HTERT RPE-1 (cell line): ENCODE data around the gene SPEG.

ENCODE experiments used
- in situ Hi-C: fragments of 300-500 bp; cut with MboI; formaldehyde crosslinking; loops from 4 replicates; pipeline ENCODE4 v1.14.3; 2020; ENCODE audit warnings: low sequenced_read_pairs

SPEG gene

GRCh38 chr2:219538956-219539788 is 104.5 kb downstream of the SPEG start:
- in situ Hi-C loops = no loop called here

- in situ Hi-C loops = no loop called here
These were observed 105.5 kb downstream of the SPEG start for GRCh38 chr2:219539926-219540678.

DNA sequence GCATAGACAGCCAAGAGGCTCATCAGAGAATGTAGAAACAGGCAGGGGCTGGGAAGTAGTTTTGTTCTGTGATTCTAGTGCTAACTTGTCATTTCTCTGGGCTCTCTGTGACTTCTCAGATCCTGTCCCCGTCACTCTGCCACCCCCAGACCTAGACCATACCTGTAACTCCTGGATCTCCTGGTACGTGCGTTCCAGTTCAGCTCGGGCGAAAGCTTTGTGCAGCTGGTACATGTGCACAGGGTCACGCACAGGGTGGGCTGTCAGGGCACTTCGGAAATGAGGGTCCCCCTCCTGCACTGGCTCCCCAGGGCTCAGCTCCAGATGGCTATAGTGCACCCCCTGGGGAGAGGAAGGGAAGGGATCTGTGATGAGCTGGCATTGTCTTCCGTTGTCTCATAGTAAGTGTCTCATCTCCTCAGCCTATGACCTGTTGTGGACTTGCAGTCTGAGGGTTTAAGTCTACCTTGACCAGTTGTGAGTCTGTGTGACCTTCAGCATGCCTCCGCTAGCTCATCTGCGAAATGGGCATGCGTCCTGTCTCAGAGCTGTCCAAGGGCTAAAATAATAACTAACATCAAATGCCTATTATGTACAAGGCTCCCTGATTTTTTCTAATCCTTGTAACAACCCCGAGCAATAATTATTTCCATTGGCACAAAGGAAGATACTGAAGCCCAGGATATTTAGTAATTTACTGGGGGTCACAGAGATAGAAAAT is 106.3 kb downstream of the SPEG start:
- in situ Hi-C loops = no loop called here

GRCh38 chr2:219541611-219542180 is 107.1 kb downstream of the SPEG start:
- in situ Hi-C loops = no loop called here

DNA sequence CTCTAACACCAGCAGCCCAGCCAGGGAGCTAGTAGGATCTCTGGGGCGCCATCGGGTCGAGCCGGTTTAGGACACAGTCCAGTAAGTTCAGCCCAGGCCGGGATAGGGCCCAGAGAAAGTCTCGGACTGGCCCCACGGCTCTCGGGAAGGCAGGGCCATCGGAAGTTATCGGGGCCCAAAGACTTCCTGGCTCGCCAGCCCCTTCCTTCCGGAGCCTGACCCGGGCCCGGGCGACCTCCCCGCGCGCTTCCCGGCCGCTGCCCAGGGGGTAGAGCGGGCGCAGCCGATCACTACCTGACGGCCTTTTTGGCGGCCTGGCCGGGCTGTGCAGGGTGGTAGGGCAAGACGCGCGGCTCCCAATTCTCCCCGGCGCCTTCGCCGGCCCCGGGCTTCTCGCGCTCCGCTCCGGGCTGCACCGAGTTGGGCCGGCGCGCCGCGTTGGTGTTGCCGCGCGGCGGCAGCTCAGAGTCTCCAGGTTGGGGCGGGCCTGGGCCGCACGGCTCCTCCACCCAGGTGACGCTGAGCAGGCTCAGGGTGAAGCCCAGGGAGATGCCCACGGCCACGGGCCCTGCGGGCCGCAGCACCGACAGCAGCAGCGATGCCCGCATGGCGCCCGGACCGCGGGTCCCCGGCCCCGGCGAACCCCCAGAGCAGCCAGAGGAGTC is 108.4 kb downstream of the SPEG start:
- in situ Hi-C loops = no loop called here

- in situ Hi-C loops = no loop called here
These were observed 109.1 kb downstream of the SPEG start, which contains the start of the genes CHPF and TMEM198 for GRCh38 chr2:219543596-219544358. Gene CHPF (minus strand): TSS chr2:219543809. CDS start chr2:219543538, 271 bp downstream. Gene TMEM198 (plus strand): TSS chr2:219544028. CDS start chr2:219544728, 700 bp downstream.

GRCh38 chr2:219544567-219544966 is 109.9 kb downstream of the SPEG start:
- in situ Hi-C loops = no loop called here

DNA sequence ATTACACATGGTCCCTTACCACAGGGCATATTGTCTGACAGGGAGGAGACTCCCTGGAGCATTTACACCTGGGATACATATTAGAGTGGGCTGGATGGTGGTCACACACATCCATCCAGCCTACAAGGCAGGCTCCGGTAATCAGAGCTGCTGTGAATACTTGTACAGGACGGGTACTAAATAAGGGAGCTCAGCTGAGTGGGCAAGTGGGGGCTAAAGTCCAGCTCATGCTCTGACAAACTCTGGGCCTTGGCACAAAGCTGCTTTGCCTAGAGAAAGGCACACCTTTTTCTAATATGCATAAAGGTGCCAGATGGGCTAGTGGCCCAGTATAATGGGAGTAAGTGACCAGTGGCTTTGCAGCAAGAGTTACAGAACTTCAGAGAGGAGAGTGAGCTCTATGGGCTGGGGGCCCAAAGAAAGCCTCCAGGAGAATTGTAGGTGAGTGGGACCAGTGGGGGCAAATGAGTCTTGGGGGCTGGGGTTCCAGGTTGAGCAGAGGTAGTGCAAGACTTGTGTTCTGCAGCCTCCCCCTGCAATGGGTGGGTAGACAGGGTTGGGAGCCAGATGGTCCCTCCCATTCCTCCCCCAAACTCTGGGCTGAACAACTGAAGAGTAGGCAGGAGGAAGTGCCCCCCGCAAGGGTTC is 110.8 kb downstream of the SPEG start:
- in situ Hi-C loops = no loop called here

GRCh38 chr2:219545943-219546352 is 111.3 kb downstream of the SPEG start:
- in situ Hi-C loops = no loop called here

DNA sequence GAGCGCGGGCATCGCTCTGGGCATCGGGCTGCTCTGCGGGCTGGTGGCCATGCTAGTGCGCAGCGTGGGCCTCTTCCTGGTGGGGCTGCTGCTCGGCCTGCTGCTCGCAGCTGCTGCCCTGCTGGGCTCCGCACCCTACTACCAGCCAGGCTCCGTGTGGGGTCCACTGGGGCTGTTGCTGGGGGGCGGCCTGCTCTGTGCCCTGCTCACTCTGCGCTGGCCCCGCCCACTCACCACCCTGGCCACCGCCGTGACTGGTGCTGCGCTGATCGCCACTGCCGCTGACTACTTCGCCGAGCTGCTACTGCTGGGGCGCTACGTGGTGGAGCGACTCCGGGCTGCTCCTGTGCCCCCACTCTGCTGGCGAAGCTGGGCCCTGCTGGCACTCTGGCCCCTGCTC is 113.0 kb downstream of the SPEG start:
- in situ Hi-C loops = no loop called here
